ENCODE results near the gene CD38. TPM values are rescaled to one million over a fixed set of nuclear protein-coding genes. Genes with fewer than 3 reads are reported as not detected.

The CD38 gene
- total RNA-seq, 1 donor from 2014 or later, result 0.08 TPM

- Mint-ChIP-seq H3K27me3 (ENCODE audit: unreplicated experiment) (no peaks in the 10 kb centered on the region), H3K27ac (ENCODE audit: unreplicated experiment) (no peak overlapping the region), H3K9me3 (ENCODE audit: unreplicated experiment) (no peaks in the 10 kb centered on the region), H3K4me1 (ENCODE audit: unreplicated experiment) (peaks cover 23% of the 10 kb centered on the region), H3K4me3 (ENCODE audit: unreplicated experiment) (no peak overlapping the region), H3K36me3 (ENCODE audit: unreplicated experiment) (no peaks in the 10 kb centered on the region)
- DNase-seq (ENCODE audit: extremely low spot score, unreplicated experiment), result no peak
- TF ChIP-seq, protein P1, sequence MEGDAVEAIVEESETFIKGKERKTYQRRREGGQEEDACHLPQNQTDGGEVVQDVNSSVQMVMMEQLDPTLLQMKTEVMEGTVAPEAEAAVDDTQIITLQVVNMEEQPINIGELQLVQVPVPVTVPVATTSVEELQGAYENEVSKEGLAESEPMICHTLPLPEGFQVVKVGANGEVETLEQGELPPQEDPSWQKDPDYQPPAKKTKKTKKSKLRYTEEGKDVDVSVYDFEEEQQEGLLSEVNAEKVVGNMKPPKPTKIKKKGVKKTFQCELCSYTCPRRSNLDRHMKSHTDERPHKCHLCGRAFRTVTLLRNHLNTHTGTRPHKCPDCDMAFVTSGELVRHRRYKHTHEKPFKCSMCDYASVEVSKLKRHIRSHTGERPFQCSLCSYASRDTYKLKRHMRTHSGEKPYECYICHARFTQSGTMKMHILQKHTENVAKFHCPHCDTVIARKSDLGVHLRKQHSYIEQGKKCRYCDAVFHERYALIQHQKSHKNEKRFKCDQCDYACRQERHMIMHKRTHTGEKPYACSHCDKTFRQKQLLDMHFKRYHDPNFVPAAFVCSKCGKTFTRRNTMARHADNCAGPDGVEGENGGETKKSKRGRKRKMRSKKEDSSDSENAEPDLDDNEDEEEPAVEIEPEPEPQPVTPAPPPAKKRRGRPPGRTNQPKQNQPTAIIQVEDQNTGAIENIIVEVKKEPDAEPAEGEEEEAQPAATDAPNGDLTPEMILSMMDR (IDR thresholded peaks at IDR 0.05), result no peak
Measured at GRCh38 chr4:15888515-15888914, 110.4 kb downstream of the CD38 start.

GRCh38 chr4:15890246-15890829 is 112.2 kb downstream of the CD38 start:
- Mint-ChIP-seq H3K4me3 (ENCODE audit: unreplicated experiment) (no peak overlapping the region), H3K9me3 (ENCODE audit: unreplicated experiment) (no peaks in the 10 kb centered on the region), H3K27ac (ENCODE audit: unreplicated experiment) (no peak overlapping the region), H3K27me3 (ENCODE audit: unreplicated experiment) (no peaks in the 10 kb centered on the region), H3K36me3 (ENCODE audit: unreplicated experiment) (no peaks in the 10 kb centered on the region), H3K4me1 (ENCODE audit: unreplicated experiment) (peaks cover 23% of the 10 kb centered on the region)
- no peak for DNase-seq (ENCODE audit: extremely low spot score, unreplicated experiment)
- TF ChIP-seq, protein P1 (IDR thresholded peaks at IDR 0.05), result no peak

- no peak for DNase-seq (ENCODE audit: extremely low spot score, unreplicated experiment)
- H3K36me3 Mint-ChIP-seq (ENCODE audit: unreplicated experiment), result no peaks in the 10 kb centered on the region
- H3K27ac Mint-ChIP-seq (ENCODE audit: unreplicated experiment), result no peak overlapping the region
- TF ChIP-seq, protein P1 (IDR thresholded peaks at IDR 0.05), result no peak
- H3K9me3 Mint-ChIP-seq (ENCODE audit: unreplicated experiment), result no peaks in the 10 kb centered on the region
- no peak overlapping the region for H3K4me3 Mint-ChIP-seq (ENCODE audit: unreplicated experiment)
- H3K4me1 Mint-ChIP-seq (ENCODE audit: unreplicated experiment), result peaks cover 27% of the 10 kb centered on the region
- no peaks in the 10 kb centered on the region for H3K27me3 Mint-ChIP-seq (ENCODE audit: unreplicated experiment)
Measured at GRCh38 chr4:15891312-15891711, 113.2 kb downstream of the CD38 start.

DNA sequence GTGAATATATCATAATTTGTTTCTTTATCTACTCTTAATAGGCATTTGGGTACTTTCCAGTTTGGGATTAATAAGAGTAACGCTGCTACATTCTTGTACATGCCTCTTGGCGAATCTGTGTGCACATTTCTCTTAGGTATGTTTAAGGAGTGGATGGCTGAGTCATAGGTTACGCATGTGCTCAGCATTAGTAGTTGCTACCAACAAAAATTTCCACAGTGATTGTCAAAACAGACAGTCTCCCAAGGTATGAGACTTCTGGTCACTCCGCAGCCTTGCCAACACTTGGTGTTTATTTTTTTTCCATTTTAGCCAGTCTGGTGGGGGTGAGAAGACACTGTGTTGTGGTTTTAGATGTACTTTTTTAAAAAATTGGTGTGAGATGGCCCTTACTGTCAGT is 115.8 kb downstream of the CD38 start:
- Mint-ChIP-seq H3K4me3 (ENCODE audit: unreplicated experiment) (no peak overlapping the region), H3K4me1 (ENCODE audit: unreplicated experiment) (peaks cover 37% of the 10 kb centered on the region), H3K27me3 (ENCODE audit: unreplicated experiment) (no peaks in the 10 kb centered on the region), H3K27ac (ENCODE audit: unreplicated experiment) (peak overlapping the region; percentile 81), H3K9me3 (ENCODE audit: unreplicated experiment) (no peaks in the 10 kb centered on the region), H3K36me3 (ENCODE audit: unreplicated experiment) (no peaks in the 10 kb centered on the region)
- TF ChIP-seq, protein P1 (IDR thresholded peaks at IDR 0.05), result no peak
- DNase-seq (ENCODE audit: extremely low spot score, unreplicated experiment), result no peak

DNA sequence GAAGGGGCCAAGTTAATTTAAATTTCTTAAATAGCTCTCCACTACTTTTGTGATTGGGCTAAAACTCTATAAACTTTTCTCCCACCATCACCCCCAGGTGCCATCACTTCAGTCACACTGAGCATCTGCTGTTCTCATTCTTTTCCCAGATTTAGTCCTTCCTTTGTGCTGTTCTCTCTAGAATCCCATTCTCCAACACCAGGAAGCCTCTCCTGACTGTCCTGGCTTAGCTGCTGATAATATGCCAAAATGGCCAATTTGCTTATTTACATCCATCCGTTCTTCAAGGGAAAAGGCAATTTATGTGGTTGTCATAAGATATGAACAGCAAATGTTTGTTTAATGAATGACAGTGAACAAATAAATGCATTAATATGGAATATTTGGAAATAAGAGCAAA is 116.3 kb downstream of the CD38 start:
- no peak for DNase-seq (ENCODE audit: extremely low spot score, unreplicated experiment)
- Mint-ChIP-seq H3K4me3 (ENCODE audit: unreplicated experiment) (no peak overlapping the region), H3K36me3 (ENCODE audit: unreplicated experiment) (no peaks in the 10 kb centered on the region), H3K27me3 (ENCODE audit: unreplicated experiment) (no peaks in the 10 kb centered on the region), H3K27ac (ENCODE audit: unreplicated experiment) (peak overlapping the region; percentile 81), H3K9me3 (ENCODE audit: unreplicated experiment) (no peaks in the 10 kb centered on the region), H3K4me1 (ENCODE audit: unreplicated experiment) (peaks cover 37% of the 10 kb centered on the region)
- TF ChIP-seq, protein P1 (IDR thresholded peaks at IDR 0.05), result no peak
